ENCODE measurements around the gene CLEC4A. TPM values are rescaled to one million over a fixed set of nuclear protein-coding genes. Genes with fewer than 3 reads are reported as not detected.
"Not testable (repeated sequence)": the region's sequence is repeated elsewhere in the genome, so short reads cannot be mapped to it uniquely, and the experiment has no call there.

CLEC4A gene
- total RNA-seq, 1 donor: 0.45 TPM

- no peak for TF ChIP-seq CTCF (IDR thresholded peaks at IDR 0.05; ENCODE audit: insufficient read depth, low read length)
- H3K4me3 ChIP-seq (ENCODE audit: low read depth, low read length): no peak overlapping the region
- DNase-seq (ENCODE audit: low read depth): no peak
Observed at GRCh38 chr12:8157484-8158198, 34.2 kb downstream of the CLEC4A start.

DNA sequence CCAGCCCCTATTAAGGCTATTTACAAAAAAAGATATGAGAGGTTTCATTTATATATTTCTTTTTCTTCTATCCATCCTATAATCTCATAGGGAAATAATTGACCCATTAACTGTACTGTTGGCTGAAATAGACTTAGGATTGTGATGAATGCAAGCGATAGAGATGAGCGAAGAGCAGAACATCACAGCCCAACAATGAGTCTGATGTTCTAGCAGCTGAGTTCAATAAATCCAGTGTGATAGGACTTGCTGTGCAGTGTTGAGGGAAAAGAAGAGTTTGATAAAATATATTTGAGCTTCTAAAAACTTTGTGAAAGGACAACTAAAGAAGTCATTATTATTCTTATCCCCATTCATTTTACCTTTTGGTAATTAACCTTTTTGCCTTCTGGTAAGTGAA lies 49.5 kb downstream of the CLEC4A start:
- DNase-seq (ENCODE audit: low read depth); H3K4me3 ChIP-seq (ENCODE audit: low read depth, low read length): not testable (repeated sequence)

GRCh38 chr12:8179989-8180585 lies 56.7 kb downstream of the CLEC4A start:
- TF ChIP-seq CTCF (IDR thresholded peaks at IDR 0.05; ENCODE audit: insufficient read depth, low read length): peak; percentile 59
- peak; percentile 68 for DNase-seq (ENCODE audit: low read depth)

DNA sequence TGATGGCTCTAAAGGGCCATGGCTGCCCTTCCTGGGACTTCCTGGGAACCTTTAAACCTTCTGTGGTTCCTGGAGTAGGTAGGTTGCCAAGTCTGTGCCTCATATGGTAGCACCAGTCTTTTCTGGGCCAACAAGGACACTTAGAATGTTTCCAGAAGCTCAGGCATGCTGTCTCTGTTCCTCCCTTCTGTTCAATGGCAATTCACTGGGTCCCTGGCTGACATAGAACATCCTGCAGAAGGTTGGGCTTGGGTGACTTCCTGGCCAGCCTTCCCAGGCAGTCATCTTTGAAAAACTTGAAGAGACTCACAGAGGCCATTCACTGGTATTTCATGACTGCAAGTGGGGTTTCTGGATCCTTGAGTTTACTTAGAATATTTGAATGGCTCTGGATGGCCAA lies 57.9 kb downstream of the CLEC4A start:
- not testable (repeated sequence) for DNase-seq (ENCODE audit: low read depth)
- peak overlapping the region; percentile 13 for H3K4me3 ChIP-seq (ENCODE audit: low read depth, low read length)

More at GRCh38 chr12:8179989-8180585, 56.7 kb downstream of the CLEC4A start:
- H3K4me3 ChIP-seq (ENCODE audit: low read depth, low read length): peak overlapping the region; percentile 61

DNA sequence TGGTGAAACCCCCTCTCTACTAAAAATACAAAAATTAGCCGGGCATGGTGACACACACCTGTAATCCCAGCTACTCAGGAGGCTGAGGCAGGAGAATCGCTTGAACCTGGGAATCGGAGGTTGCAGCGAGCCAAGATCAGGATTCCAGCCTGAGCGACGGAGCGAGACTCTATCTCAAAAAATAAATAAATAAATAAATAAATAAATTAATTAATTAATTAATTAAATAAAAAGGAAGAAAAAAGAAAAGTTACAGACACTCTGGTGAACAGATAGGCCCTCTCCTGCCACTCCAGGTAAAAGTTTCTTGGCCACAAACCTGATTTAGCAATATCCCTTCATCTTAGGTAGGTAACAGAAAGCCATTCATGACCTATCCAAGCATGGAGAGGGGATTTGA lies 59.5 kb downstream of the CLEC4A start:
- DNase-seq (ENCODE audit: low read depth); H3K4me3 ChIP-seq (ENCODE audit: low read depth, low read length): not testable (repeated sequence)

DNA sequence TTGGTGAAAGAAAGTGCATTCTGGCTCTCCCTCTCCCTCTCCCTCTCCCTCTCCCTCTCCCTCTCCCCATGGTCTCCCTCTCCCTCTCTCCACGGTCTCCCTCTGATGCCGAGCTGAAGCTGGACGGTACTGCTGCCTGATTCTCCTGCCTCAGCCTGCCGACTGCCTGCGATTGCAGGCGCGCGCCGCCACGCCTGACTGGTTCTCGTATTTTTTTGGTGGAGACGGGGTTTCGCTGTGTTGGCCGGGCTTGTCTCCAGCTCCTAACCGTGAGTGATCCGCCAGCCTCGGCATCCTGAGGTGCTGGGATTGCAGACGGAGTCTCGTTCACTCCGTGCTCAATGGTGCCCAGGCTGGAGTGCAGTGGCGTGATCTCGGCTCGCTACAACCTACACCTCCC lies 59.9 kb downstream of the CLEC4A start:
- not testable (repeated sequence) for DNase-seq (ENCODE audit: low read depth); H3K4me3 ChIP-seq (ENCODE audit: low read depth, low read length)

GRCh38 chr12:8184206-8184605 lies 60.8 kb downstream of the CLEC4A start:
- not testable (repeated sequence) for H3K4me3 ChIP-seq (ENCODE audit: low read depth, low read length); DNase-seq (ENCODE audit: low read depth)

GRCh38 chr12:8188088-8188487 lies 64.7 kb downstream of the CLEC4A start:
- not testable (repeated sequence) for H3K4me3 ChIP-seq (ENCODE audit: low read depth, low read length); DNase-seq (ENCODE audit: low read depth)

Other genes starting within 250 kb of the CLEC4A start
- 42.4 and 49.6 TPM in 2 replicates for gene SLC2A3, start 187.4 kb upstream of the CLEC4A start, total RNA-seq (ENCODE audit: low replicate concordance)
- gene FOXJ2, start 90.9 kb upstream of the CLEC4A start, total RNA-seq (ENCODE audit: low replicate concordance): 7.8 and 13.8 TPM in 2 replicates
- 0.18 TPM in 1 of 2 replicates, not detected in the other for gene C3AR1, start 57.3 kb upstream of the CLEC4A start, total RNA-seq (ENCODE audit: low replicate concordance)
- 18.8 and 63.4 TPM in 2 replicates for gene NECAP1, start 41.3 kb upstream of the CLEC4A start, total RNA-seq (ENCODE audit: low replicate concordance)
- gene ZNF705A, start 33.4 kb downstream of the CLEC4A start, total RNA-seq (ENCODE audit: low replicate concordance): not detected in 2 replicates
- gene FAM90A1, start 104.0 kb downstream of the CLEC4A start, total RNA-seq (ENCODE audit: low replicate concordance): not detected in 2 replicates

Data from fibroblast of the aortic adventitia (primary cell).